ENCODE data around the gene DLGAP4.

The DLGAP4 gene

DNA sequence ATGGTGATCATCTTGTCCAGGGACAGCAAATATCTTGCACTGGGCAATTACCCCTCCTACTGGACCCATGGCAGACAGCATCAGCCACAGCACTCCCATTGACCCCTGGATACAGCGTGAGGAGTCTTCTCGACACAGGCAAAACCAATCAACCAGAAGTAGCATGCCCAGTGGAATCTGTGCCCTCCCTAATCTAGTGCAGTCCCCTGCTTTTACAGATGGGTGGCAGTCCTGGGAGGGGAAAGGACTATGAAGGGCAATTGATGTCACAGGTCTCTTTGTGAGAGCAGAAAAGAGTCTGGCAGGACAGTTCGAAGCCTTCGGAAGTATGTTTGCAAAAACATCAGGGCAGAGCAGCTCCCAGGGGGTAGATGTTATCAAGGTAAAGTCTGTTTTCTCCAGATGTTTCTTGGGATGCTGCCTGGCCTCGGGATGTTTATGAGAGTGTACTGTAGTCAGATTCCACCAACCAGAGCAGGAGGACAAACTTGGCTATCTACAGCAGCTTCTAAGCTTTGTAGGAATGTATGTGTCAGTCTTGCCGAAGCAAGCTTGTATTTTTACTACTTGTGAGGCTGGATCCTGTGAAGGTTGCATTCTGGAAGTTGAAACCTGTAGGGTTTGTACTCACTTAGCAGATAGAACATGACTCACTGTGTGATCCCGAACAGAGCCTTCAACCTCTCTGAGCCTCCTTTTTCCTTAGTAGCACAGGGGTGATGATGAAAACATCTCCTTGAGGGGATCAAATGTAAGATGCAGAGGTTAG, 172.2 kb downstream of the DLGAP4 start:
- DNase-seq (ENCODE audit: low spot score), result no peak

DNA sequence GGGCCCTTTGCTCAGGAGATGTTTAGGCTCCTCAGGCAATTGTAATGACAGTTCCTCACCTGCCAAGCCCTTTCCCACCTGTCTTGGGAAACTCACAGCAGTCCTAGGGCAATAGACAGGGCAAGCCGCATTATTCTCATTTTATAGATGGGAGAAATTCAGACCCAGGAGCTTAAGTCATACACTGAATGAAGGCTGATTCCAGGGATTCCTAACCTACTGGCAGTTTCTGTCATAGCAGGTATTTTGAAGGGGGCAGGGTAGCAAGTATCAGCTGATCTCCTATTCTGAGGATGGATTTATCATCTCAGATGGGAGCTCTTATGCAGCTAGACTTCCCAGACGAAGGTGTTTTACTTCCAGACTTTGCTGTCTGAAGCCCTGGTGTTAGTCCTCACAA, 173.8 kb downstream of the DLGAP4 start:
- no peak for DNase-seq (ENCODE audit: low spot score)

GRCh38 chr20:36480456-36481048, 174.4 kb downstream of the DLGAP4 start:
- no peak for DNase-seq (ENCODE audit: low spot score)

GRCh38 chr20:36481380-36482043, 175.4 kb downstream of the DLGAP4 start:
- no peak for DNase-seq (ENCODE audit: low spot score)

DNA sequence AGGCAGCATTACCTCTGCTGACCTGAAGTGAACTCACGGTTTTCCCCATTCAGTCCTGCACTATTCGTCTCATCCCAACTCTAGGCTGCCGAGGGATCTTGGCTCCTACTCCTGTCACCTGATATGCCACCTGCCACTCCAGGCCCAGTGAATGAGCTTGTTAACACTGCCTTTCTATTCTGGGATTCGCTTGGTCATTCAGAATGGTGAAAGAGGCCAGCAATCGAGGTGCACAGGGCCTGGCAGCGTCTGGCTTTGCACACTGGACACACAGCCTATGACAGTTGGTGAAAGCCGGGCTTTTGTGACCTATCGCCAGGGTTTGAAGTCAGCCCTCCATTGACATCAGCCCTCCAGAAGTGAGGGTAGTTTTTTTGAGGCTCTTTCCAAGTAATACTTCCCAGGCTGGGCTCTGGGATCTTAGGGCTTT, 175.9 kb downstream of the DLGAP4 start:
- no peak for DNase-seq (ENCODE audit: low spot score)

DNA sequence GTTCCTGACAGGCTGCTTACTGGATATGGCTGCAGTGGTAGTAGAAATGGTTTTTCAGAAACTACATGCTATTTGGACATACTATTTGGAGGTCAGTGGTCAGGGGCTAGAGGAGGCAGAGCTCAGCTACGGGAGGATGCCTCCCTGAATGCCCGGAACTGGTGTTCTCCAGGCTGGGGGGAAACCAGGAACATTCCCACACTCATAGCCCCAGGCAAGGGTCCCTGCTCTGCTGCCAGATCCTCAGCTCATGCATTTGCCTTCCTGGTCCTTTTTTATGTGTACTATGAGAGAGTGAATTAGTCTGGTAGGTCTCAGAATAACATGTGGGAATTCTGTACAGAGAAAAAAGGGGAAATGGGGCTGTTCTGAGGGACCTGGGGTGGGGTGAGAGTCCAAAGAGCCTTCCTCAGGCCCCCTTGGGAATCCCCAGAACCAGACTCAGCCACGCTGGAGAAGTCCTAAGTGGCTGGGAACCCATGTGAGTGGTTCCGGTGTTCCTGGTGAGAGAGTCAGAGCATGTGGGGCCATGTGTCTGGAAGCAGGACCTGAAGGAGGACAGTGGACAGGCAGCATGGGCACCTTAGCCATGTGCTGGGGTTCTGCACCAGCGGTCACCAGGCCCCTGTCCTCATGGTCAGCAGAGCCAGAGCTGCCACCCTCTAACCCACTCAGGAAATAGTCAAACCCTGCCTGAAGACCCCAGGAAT, 177.2 kb downstream of the DLGAP4 start:
- DNase-seq (ENCODE audit: low spot score), result no peak

- DNase-seq (ENCODE audit: low spot score), result no peak
These were observed 178.0 kb downstream of the DLGAP4 start for GRCh38 chr20:36483919-36484808.

DNA sequence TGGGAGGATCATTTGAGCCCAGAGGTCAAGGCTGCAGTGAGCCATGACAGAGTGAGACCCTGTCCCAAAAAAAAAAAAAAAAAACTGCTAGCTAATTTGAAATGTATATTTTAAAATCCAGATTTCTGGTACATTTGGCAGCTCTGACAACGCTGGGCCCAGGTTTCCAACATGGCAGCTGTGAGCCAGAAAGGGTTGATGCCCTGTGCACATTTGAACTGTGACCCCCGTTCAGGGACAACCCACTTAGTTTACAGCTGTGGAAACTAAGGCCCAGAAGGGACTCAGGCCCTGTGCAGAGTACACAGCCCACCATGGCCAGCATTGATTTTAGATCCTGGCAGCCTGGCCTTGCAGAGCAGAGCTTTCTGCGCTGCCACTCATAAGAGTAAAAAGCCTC, 179.1 kb downstream of the DLGAP4 start:
- DNase-seq (ENCODE audit: low spot score), result no peak

DNA sequence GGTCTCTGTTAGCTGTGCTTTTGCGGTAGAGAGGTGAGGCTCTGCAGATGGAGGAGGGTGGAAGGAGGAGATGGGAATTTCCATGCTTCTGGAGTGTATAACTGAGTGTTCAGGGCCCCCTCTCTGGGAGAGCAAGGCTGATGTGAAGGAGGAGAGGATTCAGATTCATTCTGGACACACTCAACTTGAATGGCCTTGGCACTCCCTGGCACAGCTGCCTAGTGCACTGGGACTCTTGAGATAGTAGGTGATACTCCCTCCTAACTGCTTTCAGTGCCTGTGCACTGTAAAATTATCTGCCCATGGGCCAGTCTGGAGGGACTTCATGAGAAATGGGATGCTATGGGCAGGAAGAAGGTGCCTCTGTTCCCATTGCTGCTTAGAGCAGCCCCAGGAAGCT, 180.9 kb downstream of the DLGAP4 start:
- DNase-seq (ENCODE audit: low spot score), result no peak

- no peak for DNase-seq (ENCODE audit: low spot score)
These were observed 184.1 kb downstream of the DLGAP4 start for GRCh38 chr20:36490191-36490590.

DNA sequence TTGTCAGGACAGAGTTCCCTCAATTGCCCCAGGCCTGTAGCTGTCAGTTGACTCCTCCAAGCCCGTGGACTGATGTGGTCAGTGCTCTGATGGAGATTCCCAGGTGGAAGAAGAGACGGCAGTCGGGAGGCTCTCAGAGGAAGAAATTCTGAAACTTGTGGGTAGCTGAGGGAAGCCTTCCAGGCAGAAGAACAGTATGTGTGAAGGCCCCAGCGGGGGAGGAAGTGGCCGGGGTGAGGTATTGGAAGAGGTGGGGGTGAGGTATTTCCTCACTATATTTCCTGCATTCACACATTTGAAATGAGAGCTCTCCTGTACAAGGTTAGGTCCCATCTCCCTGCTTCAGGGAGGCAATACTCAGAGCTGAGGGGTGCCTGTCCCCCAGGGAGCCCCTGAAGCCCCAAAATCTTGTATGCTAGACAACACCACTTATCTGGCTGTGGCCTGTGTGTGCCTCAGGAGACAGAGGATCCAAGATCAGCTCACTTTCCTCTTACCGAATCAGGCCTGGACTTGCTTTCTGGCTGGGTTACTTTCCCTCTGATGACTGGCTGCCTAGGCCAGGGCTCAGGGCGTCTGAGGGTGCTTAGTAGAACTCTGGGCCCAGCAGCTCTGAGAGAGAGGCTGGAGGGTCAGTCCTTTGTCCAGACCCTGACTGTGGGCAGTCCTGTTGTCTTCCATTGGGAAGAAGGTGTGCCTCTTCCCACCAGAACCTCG, 185.9 kb downstream of the DLGAP4 start:
- DNase-seq (ENCODE audit: low spot score), result no peak

- DNase-seq (ENCODE audit: low spot score), result no peak
These were observed 187.1 kb downstream of the DLGAP4 start for GRCh38 chr20:36493051-36493800.

- DNase-seq (ENCODE audit: low spot score), result no peak
These were observed 187.6 kb downstream of the DLGAP4 start for GRCh38 chr20:36493801-36494114.

GRCh38 chr20:36496707-36497669, 190.8 kb downstream of the DLGAP4 start:
- DNase-seq (ENCODE audit: low spot score), result no peak

GRCh38 chr20:36497856-36498255, 191.7 kb downstream of the DLGAP4 start:
- no peak for DNase-seq (ENCODE audit: low spot score)

- DNase-seq (ENCODE audit: low spot score), result no peak
These were observed 192.4 kb downstream of the DLGAP4 start for GRCh38 chr20:36498386-36499179.

- no peak for DNase-seq (ENCODE audit: low spot score)
These were observed 193.1 kb downstream of the DLGAP4 start for GRCh38 chr20:36499211-36499610.

DNA sequence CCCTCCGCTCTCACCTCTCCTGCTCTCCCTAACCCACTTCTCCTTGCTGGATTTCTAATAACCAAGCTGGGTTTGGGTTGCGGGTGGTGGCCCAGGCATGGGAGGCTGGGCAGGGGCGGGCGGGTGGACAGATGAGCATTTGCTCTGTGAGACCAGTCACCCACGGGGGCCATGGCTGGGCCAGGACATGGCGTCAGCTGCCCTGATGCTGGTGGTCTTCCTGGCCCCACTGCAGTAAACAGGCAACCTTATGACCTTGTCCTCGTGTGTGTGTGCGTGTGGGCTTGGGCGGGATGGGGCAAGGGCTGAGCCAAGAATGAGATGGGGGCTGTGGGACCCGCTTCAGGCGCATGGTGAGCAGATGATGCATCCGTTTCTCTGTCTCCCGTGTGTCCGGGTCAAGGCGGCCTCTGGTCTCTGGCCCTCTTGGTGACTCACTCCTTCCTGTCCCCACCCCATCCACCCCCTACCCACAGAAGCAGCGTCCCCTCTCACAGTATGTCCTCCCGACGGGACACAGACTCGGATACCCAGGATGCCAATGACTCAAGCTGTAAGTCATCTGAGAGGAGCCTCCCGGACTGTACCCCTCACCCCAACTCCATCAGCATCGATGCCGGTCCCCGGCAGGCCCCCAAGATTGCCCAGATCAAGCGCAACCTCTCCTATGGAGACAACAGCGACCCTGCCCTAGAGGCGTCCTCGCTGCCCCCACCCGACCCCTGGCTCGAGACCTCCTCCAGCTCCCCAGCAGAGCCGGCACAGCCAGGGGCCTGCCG, 193.8 kb downstream of the DLGAP4 start:
- DNase-seq (ENCODE audit: low spot score), result no peak

All from NAMALWA (cell line).